Adrenal gland (tissue), 5 donors: Measurements from ENCODE around the gene KLHL42.

Experiments
- CTCF ChIP-seq, 6 experiments: fragments of 450-650 bp in 4 of 6; fragments of 200-600 bp in 2 of 6; sonication (generic) in 1 of 6; IDR thresholded peaks; 1 replicate in 5 of 6; 2 replicates in 1 of 6; pipeline versions ENCODE4 v1.5.1 to v1.8.0; 2016 to 2021; ENCODE audit warnings: antibody characterized with exemption in 6 of 6, mild to moderate bottlenecking in 2 of 6, moderate library complexity in 1 of 6
- POLR2A ChIP-seq, 2 donors: fragments of 450-650 bp; IDR thresholded peaks; one replicate each; pipeline ENCODE4 v1.6.1; 2017; ENCODE audit warnings: antibody characterized with exemption in 2 of 2, mild to moderate bottlenecking in 2 of 2, moderate library complexity in 1 of 2
- donor health status: DM: no; HTN: no; CAD: no.

GRCh38 chr12:27743601-27744000 lies 36.4 kb upstream of the KLHL42 start:
- TF ChIP-seq CTCF (IDR thresholded peaks at IDR 0.05) (no peak), POLR2A (IDR thresholded peaks at IDR 0.05) (no peak)
